Measurements from ENCODE around the gene RIOK3.
"Not testable (repeated sequence)": the region's sequence is repeated elsewhere in the genome, so short reads cannot be mapped to it uniquely, and the experiment has no call there.

The RIOK3 gene

DNA sequence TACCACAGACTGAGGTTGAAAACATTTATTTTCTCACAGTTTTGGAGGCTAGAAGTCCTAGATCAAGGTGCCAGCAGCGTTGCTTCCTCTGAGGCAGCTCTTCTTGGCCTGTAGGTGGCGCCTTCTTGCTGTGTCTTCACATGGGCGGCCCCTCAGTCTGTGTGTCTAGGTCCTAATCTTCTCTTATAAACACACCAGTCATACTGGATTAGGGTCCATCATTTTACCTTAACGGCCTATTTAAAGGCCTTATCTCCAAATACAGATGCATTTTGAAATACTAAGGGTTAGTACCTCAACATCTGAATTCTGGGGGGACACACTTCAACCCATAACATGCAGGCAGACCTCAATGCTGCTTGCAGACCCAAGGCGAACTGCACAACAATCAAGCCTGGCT is 45.8 kb downstream of the RIOK3 start:
- peak; percentile 83 for DNase-seq

GRCh38 chr18:23499291-23499781 is 46.2 kb downstream of the RIOK3 start:
- DNase-seq = peak; percentile 72

GRCh38 chr18:23501626-23502025 is 48.5 kb downstream of the RIOK3 start:
- DNase-seq = no peak

DNA sequence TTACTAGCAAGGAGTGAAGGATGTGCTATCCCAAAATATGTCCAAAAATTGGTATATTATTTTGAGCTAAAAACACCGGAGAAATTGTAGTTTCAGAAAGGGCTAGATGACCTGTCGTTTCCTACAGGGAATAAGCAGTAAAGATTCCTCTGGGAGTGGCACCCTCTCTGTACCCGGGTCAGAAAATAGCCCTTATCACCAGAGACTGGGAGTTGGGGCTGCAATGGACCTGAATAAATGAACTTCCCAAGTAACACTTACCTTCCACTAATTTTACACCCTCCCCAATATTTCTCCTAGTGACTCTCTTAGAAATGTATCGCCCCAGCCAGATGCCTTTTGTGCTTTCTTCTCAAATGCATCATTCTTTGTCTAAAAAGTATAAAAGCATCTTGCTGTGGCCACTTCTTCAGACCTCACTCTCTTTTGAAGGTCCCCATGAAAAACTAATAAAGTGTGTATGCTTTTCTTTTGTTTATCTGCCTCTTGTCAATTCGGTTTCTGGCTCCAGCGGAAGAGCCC is 49.5 kb downstream of the RIOK3 start:
- DNase-seq = no peak

DNA sequence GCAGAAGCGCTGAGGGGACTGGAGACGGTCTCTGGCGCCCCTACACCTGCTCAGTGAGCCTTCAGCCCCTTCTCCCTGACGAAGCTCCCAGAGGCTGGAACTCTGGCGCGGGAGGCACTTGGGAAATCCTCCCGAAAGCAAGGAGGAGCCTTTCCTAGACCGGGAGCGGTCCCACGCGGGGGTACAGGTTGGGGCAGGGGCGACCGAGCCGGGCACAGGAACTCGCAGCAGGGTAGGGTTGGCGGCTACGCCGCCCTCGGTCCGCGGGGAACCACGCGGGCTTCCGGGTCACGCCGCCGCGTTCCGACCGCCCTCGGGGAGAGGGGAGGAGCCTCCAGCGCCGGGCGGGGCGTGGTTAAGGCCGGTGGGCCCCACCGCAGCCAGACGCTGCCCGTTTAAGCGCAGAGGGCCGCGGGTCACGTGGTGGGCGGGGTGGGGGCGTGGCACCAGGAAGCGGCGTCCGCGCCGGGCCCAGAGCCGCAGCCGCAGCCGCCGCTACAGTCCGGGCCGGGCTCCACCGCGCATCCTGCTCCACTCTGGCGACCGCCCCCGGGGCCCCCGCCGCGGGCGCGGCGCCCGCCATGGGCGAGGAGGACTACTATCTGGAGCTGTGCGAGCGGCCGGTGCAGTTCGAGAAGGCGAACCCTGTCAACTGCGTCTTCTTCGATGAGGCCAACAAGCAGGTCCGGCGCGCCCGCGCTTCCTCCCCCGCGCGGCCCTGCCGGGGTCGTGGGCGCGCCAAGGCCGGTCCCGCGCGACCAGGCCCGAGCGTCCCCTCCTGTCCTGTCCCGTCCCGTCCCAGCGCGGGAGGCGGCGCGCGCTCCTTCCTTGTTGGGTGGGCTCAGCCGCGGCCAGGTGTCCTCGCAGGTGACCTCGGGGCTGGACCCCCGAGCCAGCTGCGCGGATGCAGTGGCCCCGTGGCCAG is 50.2 kb downstream of the RIOK3 start, which contains the start of gene RMC1:
Gene RMC1 (plus strand): TSS at position 474 of the 925 bp plus-strand sequence. CDS start 108 bp downstream, at position 582.
- peak; percentile 96 for DNase-seq

- DNase-seq = no peak
Observed at GRCh38 chr18:23503963-23504344, 50.9 kb downstream of the RIOK3 start.

DNA sequence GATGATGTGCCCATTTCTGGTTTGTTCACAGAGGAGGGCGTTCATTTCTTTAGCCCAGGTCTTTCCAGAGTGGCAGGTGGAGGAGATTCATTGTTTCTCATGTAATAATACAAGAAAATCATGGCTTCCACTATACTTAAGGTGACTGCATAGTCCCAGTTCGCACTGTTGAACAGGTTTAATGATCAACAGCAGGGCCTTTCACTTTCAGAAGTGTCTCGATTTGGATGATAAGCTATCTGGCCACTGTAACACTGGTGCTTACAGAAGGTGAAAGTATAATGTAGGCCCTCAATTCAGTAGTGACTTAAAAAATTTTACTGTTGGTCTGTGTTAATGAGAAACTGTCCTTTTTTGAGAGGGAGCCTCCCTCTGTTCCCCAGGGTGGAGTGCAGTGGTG is 51.6 kb downstream of the RIOK3 start:
- no peak for DNase-seq

GRCh38 chr18:23506393-23506792 is 53.3 kb downstream of the RIOK3 start:
- DNase-seq = no peak

DNA sequence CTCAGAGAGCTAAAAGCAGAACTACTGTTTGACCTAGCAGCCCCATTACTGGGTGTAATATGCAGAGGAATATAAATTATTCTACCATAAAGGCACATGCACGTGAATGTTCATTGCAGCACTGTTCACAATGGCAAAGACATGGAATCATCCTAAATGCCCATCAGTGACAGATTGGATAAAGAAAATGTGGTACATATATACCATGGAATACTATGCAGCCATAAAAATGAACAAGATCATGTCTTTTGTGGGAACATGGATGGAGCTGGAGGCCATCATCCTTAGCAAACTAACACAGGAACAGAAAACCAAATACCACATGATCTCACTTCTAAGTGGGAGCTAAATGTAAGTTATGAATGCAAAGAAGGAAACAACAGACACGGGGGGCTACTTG is 57.8 kb downstream of the RIOK3 start:
- DNase-seq = not testable (repeated sequence)

- not testable (repeated sequence) for DNase-seq
Observed at GRCh38 chr18:23512216-23512615, 59.1 kb downstream of the RIOK3 start.

DNA sequence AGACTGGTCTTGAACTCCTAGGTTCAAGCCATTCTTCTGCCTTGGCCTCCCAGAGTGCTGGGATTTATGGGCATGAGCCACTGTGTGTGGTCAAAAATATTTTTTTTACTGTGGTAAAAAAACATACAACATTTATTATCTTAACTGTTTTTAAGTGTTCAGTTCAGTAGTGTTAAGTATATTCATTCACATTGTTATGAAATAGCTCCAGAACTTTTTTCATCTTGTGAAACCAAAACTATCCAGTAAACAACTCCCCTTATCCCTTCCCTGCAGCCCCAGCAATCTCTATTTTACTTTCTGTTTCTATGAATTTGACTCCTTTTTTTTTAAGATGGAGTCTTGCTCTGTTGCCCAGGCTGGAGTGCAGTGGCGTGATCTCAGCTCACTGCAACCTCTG is 59.6 kb downstream of the RIOK3 start:
- no peak for DNase-seq

DNA sequence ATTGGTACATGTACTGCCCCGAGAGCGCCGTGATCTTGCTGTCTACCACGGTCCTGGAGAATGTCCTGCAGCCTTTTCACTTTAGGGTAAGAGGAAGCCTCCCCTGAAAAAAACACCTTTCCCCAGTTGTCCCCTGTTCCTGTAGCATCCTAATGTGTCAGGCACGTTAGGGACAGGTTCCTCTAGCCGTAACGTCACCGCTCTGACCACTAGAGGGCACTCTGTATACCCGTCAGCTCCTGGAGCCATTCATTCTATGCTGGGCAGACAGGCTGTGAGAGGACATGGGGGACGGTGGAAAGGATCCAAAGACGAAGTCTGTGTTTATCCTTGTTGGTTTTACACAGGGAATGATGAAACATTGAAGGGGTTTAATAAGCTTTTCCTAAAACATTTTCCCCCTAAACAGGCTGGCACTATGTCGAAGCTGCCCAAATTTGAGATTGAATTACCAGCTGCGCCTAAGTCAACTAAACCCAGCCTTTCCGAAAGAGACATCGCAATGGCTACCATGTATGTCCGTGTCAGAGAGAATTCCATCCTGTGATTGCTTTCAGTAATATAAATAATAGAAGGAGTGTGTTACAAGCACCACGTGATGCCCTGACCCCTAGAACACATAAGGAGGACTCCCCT is 62.9 kb downstream of the RIOK3 start:
- DNase-seq = peak; percentile 90

GRCh38 chr18:23519734-23520133 is 66.6 kb downstream of the RIOK3 start:
- DNase-seq = no peak

- DNase-seq = no peak
Observed at GRCh38 chr18:23521271-23521670, 68.2 kb downstream of the RIOK3 start.

GRCh38 chr18:23521907-23522306 is 68.8 kb downstream of the RIOK3 start:
- no peak for DNase-seq

DNA sequence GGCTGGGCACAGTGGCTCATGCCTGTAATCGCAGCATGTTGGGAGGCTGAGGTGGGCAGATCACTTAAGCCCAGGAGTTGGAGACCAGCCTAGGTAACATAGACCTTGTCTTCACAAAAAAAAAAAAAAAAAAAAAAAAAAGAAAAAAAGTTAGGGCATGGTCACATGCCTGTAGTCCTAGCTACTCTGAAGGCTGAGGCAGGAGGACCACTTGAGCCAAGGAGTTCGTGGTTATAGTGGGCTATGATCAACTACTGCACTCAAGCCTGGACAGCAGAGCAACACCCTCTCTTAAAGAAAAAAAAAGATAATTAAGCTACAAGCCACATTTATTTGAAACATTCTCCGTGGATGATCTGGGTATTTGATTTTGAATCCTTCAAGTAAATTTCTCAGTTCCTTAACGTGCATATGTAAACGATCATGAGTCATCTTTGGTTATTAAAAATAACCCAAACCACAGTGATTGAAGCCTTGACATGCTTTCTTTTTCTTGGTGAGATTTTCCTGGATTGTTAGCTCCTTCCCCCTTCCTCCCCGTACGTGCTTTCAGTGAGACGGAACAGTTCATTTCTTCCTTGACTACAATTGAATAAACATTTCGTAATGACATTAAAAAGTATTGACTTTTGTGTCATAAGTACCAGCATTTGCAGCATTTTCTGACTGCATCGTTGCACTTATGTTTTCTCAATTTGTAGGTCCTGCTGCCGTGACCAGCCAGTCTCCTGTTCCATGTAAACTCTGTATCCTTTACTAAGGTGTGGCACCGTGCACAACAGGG is 70.5 kb downstream of the RIOK3 start:
- no peak for DNase-seq

GRCh38 chr18:23524213-23524707 is 71.2 kb downstream of the RIOK3 start:
- DNase-seq = no peak

DNA sequence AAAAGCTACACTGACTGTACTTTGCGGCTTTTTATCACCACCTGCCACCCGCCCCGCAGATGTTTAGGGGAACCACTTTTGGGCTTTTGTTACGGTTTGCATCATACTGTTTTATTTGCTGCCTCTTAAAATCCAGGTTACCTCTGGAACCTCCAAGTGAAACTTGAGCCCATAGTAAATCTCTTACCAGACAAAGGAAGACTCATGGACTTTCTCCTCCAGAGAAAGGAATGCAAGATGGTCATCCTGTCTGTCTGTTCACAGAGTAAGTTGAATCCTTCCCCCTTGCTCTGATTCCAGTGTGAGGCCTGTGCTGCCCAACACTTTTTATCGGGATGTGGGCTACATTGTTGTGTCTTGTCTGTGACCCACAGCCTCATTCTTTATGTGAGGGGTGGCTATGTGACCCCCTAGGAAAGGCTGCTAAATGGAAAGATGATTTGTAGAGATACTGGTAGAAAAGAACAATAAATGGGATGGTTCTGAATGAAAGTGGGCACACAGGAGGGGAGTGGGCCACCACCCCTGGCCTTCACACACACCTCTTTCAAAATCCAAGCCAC is 73.5 kb downstream of the RIOK3 start:
- no peak for DNase-seq

DNA sequence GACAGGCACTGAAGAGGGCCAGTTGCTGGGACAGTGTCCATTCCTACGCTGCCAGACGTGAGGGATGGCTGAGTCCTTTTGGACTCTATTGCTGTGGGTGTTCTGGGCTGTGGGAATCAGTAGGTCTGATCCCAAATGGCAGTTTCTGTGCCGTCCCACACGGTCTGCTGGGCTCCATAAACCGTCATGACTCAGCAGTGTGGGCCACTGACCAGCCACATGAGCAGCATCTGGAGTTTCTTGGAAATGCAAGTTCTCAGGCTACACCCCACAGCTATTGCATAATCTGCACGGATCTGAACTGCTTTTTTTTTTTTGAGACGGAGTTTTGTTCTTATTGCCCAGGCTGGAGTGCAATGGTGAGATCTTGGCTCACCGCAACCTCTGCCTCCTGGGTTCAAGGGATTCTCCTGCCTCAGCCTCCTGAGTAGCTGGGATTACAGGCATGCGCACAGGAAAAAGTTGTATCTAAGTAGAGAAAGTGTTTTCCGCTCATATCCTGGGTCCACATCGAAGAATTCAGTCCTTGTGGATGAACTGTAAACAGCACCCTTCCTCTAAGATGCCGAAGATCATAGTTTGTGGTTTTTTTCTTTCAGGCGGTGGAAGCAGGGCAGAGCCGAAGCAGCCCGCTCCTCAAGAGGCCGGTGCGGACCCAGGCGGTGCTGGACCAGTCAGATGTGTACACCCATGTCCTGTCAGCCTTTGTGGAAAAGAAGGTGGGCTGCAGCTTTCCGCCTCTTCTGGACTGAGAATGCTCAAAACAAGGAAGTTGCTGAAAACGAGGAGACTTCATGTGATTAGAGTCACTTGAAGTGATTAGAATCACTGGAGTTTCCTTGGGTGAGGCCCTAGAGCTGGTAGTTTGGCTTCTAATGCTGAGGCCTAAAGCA is 75.7 kb downstream of the RIOK3 start:
- peak; percentile 73 for DNase-seq

DNA sequence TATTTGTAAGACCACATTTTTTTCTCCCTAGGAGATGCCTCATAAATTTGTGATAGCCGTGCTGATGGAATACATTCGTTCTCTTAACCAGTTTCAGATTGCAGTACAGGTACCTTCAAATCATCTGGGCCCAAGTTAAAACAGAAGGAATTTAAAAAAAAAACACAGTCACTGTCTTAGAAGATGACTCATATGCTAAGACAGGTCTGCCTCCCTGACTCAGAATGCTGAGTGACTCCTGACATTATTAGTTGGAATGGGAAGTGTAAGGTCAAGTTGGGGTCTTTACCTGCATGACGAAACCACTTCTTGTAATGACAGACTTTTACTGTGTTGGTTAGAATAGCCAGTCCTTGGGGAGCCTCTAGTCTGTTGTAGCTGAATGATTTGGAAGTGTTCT is 76.5 kb downstream of the RIOK3 start:
- DNase-seq = peak; percentile 76

GRCh38 chr18:23530195-23530594 is 77.1 kb downstream of the RIOK3 start:
- DNase-seq = no peak

All from islet precursor cell (in vitro differentiated cells).